ENCODE data around the gene DTD2.

DNA sequence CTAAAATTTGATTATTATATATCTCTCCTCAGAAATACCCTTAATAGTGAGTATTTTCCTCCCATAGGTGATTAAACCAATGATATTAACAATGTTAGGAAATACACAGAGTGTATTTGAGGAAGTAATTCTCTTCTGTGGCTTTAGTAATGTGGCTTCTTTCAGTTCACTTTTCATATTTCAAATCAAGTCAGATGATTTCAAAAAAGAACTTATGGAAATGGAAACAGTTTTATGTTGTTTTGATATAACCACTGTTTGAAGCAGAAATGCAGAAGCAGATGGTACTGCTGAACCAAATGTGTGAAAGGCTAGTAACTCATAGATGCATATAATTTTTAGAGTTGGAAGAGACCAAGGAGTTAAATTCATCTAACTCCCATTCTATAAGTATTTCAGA, 32.4 kb upstream of the DTD2 start:
- TF ChIP-seq TARDBP (IDR thresholded peaks at IDR 0.05), result no peak
- no peak for TF ChIP-seq ARNT (IDR thresholded peaks at IDR 0.05)
- no peak for TF ChIP-seq SUZ12 (IDR thresholded peaks at IDR 0.05)
- TF ChIP-seq BHLHE40 (IDR thresholded peaks at IDR 0.05; ENCODE audit: borderline replicate concordance), result no peak
- no peak for TF ChIP-seq FOXA1 (IDR thresholded peaks at IDR 0.05)
- no peak for TF ChIP-seq SP1 (IDR thresholded peaks at IDR 0.05)
- TF ChIP-seq HDGF (IDR thresholded peaks at IDR 0.05; ENCODE audit: borderline replicate concordance), result no peak

Data from HEK293T (cell line).